NCI-H1105 (cell line): ENCODE results near the gene ATF7.
"Not testable (repeated sequence)": the region's sequence is repeated elsewhere in the genome, so short reads cannot be mapped to it uniquely, and the experiment has no call there.

ENCODE experiments used
- DNase-seq: peaks from one replicate; lab custom pipeline; 2025; lab: John Stamatoyannopoulos, UW

The ATF7 gene

DNA sequence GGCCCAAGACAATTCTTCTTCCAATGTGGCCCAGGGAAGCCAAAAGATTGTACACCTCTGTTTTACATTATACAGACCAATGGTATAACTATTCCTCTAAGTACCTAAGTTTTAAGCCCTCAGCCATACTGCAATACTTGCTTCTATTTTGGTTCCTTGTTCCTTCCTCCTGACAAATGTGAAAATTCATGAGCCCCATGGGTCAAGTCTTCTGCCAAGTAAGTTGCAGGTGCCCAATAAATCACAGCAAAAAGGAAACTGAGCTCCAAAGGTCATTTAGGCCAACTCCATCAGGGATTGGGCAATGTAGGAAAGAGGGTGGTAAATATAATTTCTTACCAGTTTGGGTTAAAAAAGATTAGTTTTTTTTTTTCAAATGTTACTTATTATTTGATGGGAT is 61.2 kb downstream of the ATF7 start:
- no peak for DNase-seq

DNA sequence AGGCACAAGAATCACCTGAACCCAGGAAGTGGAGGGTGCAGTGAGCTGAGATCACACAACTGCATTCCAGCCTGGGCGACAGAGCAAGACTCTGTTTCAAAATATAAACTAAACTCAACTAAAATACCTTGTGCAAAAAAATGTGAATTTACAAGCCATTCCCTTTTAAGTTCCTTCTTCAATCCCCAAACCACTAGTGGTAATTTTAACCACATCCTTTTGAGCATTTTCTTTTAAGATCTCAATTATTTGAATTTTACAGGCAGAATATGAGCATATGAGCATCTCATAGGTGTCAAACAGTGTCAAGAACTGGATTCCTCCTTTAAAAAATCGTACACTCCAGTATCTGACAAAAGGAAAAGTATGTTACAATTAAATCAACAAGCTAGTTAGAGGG is 61.9 kb downstream of the ATF7 start:
- no peak for DNase-seq

DNA sequence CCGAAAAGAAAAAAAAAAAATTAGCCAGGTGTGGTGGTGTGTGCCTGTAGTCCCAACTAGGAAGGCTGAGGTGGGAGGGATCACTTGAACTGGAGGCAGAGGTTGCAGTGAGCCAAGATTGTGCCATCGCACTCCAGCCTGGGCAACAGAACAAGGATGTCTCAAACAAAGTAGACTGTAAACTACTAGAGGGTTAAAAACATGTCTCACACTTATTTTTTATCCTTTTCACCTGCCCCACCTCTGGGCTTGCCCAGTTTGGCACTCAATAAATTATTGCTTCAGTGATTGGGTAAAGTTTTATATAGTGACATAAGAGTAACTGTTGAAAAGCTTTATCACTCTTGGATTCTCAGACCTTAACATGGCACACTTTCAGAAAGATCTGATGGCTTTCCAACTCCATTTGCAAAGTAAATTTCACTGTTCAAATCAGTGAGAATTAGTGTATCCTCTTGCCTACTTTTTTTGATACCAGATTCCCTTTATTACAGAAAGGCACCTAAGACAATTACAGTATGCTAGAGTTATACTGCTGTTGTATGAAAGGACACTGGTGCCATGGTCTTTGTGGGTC is 62.6 kb downstream of the ATF7 start:
- DNase-seq: no peak

DNA sequence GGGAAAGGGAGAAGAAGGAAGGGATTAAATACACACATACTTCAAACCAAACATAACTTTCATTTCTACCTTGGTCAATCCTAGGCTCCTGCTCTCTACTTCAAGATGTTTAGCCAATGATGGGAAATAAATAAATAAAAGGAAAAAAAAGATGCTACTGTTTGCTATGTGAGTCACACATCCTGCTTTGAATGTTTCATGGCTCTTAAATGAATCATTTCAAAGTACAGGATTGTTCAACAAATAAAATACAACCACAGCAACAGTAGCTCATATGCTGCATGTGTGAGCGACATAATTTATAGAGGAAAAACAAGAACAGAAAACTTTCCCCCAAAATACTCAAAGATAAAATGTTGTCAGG is 64.6 kb downstream of the ATF7 start:
- no peak for DNase-seq

DNA sequence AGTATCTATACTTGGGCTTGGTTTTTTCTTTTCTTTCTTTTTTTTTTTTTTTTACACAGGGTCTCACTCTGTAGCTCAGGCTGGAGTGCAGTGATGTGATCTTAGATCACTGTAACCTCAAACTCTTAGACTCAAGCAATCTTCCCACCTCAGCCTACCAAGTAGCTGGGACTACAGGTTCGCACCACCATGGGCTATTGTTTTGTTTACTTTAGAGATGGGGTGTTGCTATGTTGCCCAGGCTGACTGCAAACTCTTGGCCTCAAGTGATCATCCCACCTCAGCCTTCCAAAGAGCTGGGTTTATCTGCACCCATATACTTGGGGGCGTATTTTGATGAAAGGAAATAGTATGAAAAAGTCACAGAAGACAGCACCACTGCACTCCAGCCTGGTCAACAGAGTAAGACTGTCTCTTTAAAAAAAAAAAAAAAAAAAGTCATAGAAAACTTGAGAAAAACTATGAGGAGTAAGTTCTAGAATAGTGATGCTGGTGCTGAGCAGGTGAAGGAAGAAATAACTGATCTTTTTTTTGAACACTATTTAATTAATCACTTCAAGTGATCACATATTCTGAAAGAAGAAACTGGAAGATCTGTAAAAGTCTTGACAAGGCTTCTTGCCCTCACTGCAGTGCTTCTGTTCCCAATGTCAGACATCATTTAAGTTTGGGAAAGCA is 65.1 kb downstream of the ATF7 start:
- no peak for DNase-seq

DNA sequence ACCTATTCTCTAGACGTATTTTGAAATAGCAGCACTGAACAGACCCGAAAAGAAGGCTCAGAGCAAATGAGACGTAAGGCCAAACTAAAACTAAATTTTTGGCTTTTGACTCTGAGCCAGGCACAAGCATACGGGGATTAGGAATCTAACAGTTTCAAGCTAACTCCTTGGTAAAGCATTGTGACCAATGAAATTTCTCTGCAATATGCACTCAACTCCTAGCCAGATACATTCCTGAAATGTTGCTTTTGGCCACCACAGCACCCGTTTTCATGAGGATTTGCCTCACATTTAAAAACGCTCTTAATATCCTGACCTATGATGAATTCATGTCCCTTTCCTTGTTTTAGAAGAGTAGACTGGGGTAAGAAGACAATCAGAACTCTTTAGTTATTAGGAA is 65.8 kb downstream of the ATF7 start:
- no peak for DNase-seq

DNA sequence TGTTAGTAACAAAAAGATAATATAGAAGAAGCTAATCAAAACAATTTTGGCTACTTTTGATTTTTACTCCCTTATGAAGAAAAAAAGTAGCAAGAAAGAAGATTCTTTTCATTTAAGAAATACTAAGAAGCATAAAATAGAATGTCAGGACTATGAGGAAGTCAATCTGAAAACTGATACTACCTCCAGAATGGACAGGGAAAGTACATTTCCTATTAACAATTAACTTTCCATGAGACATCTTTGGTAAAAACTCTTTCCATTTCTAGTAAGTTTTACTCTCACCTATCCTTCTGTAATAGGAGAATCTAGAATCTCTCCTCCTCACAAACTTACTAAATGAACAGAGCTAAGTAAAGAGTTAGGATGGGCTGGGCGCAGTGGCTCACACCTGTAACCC is 67.6 kb downstream of the ATF7 start:
- no peak for DNase-seq

DNA sequence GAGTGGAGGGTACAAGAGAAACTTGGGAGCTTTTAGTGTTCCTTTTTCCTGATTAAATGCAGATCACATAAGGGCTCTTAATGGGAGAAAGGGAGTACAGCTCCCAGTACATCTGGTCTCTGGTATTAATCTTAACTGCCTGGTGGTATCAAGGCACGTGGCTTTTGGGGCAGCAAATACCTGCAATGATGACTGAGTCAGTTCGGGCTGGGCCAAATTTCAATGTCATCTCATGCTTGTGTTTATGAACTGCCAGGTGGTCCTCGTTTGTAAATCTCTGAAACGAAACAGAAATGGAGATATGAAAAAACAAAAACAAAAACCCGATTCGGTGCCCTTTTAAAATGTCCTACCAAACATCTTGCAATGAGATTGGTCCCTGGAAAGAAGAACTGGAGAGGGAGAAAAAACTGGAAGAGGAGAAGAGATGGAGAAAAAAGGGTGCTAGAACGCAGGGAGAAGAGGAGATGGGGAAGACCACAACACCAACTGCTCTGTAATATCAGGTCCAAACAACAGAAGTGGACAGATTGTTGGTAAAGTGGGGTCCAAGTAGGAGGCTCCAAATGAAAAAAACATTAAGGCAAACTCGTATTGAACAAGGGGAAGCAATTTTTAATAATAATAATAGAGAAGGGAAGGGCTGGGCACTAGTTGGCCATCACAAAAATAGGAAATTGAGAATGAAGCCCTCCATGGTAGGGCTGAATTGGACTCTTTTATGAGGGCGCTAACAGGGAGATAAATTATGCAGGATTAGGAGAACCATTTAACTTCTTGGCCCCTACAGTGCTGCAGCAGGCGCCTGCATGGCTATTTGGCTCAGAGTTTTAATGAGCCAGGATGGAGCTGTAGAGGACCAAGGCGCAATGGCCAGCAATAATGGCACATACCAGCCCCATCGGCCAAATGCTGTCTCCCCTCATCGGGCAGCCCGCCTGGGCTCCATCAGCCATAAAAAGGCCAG is 73.5 kb downstream of the ATF7 start:
- no peak for DNase-seq

DNA sequence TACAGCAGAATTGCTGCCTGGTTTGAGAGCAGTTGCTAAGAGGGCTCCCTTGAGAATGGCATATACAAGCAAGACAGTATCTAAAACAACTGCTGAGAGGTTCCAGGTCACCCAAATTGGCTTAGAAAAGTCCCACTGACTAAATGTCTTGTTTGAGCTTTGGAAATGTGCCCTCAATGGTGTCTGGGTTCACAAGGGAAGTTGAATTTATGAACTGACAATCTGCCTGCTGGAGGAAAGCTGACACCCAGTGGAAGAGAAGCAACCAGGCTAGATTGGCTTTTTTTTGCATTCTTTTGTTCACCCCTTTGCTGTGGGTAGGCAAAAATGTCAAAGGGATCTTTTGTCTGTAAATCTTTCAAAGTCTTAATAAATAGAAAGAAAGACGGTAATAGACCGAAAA is 74.3 kb downstream of the ATF7 start:
- no peak for DNase-seq

DNA sequence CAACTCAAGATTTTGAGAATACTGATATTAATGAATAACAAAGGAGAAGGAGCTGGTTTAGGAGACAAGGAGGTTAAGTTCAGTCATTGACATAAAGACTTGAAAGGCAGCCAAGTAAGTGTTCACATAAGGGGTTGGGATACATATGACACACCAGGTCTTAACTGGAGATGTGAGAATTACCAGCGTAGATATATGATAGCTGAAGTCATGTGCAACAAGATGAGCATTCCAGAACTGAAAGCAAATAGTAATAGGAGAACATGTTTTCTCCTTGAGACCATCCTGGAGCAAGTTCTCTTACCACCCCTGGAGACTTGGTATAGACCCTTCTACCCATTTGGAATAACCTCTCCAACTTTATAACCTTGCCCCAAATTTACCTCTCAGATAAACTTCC is 75.6 kb downstream of the ATF7 start:
- DNase-seq: no peak

DNA sequence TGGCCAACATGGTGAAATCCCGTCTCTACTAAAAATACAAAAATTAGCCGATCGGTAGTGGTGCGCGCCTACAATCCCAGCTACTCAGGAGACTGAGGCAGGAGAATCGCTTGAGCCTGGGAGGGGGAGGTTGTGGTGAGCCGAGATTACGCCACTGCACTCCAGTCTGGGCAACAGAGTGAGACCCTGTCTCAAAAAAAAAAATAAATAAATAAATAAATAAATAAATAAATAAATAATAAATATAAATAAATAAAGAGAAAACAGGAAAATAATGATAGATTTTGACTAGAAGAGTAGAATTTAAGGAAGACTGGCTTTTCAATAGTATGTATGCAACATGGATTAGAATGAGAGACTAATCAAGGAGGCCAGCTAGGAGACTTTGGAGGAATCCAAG is 76.1 kb downstream of the ATF7 start:
- not testable (repeated sequence) for DNase-seq

DNA sequence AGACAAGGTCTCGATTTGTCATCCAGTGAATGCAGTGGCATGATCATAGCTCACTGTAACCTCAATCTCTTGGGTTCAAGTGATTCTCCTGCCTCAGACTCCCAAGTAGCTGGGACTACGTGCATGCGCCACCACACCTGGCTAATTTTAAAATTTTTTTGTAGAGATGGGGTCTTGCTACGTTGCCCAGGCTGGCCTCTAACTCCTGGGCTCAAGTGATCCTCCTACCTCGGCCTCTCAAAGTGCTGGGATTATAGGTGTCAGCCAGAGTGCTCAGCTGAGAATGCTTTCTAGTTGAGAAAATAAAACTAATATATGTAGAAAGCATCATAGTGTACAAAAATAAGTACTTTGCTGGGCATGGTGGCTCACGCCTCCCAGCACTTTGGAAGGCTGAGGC is 77.8 kb downstream of the ATF7 start:
- not testable (repeated sequence) for DNase-seq

DNA sequence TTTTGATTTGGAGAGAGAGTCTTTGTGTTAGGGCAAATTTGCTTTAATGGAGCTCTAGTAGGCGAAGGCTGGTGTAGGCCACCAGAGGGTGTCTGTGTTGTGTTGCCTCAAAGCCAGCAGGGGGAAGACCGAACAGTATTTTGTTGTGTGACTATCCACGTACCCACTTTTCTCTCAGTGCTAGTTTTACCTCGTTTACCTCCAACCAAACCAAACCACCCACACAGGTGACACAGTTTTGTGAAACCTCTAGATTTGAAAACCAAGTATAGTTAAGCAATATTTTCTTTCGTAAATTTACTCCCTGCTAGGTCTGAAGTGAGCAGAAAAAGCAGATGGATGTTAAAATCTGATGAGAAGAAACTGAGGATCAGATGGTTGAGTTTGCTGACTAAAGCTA is 82.6 kb downstream of the ATF7 start:
- no peak for DNase-seq

DNA sequence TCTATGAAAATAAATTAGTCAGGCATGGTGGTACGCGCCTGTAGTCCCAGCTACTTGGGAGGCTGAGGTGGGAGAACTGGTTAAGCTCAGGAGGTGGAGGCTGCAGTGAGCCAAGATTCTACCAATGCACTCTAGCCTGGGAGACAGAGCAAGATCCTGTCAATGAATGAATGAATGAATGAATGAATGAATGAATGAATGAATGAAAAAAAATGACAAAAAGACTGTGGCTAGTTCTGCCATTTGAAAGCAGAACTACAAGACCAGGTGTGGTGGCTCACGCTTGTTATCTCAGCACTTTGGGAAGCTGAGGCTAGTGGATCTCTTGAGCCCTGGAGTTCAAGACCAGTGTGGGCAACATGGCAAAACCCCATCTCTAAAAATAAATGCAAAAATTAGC is 86.7 kb downstream of the ATF7 start:
- no peak for DNase-seq

DNA sequence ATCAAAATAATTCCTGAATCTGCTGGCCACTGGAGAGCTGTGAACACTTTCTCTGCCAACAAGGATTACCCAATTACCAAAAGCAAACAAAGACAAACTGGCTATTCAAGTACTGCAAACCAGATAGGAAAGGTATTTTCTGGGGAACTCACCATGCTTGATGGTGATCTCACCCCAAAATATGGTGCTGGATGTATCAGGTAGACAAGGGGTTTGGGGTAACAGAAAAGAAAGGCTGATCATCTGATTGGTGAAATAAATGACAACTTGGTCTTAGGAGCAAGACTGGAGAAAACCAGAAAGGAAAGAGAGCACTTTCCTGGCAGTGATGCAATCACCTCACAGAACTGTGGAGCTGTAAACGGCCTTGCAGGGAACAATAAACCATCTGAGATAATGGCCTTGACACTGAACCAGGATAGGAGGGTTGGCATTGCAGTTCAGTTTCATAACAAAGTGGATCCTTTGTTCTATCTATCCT is 87.9 kb downstream of the ATF7 start:
- peak; percentile 19 for DNase-seq

DNA sequence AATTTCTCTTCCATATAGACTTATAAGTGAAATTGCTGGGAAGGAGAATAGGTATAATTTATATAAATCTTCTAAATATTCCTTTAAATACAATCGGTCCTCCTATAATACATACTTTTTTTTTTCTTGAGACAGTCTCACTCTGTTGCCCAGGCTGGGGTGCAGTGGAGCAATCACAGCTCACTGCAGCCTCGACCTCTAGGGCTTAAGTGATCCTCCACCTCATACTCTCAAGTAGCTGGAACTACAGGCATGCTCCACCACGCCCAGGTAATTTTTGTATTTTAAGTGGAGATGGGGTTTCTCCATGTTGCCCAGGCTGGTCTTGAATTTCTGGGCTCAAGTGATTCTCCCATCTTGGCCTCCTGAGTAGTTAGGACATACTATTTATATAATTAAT is 89.2 kb downstream of the ATF7 start:
- DNase-seq: no peak

DNA sequence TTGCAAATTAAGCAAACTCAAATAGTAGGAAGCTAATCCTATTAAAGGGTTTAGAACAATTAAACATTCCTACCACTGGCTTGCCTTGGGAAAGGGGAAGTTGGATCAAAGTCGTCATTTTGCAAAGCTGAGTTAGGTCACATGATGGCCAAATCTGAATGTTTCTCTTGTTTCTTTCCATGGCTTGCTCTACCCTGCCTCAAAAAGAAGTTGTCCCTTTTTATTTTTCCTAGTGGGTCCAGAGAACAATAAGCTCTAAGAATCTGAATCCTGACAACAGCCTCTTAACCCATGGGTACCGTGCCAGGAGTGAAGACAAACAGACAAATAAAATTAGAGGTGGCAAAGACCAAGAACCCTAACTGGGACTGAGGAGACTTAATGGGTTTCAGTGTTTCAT is 92.7 kb downstream of the ATF7 start:
- DNase-seq: no peak

DNA sequence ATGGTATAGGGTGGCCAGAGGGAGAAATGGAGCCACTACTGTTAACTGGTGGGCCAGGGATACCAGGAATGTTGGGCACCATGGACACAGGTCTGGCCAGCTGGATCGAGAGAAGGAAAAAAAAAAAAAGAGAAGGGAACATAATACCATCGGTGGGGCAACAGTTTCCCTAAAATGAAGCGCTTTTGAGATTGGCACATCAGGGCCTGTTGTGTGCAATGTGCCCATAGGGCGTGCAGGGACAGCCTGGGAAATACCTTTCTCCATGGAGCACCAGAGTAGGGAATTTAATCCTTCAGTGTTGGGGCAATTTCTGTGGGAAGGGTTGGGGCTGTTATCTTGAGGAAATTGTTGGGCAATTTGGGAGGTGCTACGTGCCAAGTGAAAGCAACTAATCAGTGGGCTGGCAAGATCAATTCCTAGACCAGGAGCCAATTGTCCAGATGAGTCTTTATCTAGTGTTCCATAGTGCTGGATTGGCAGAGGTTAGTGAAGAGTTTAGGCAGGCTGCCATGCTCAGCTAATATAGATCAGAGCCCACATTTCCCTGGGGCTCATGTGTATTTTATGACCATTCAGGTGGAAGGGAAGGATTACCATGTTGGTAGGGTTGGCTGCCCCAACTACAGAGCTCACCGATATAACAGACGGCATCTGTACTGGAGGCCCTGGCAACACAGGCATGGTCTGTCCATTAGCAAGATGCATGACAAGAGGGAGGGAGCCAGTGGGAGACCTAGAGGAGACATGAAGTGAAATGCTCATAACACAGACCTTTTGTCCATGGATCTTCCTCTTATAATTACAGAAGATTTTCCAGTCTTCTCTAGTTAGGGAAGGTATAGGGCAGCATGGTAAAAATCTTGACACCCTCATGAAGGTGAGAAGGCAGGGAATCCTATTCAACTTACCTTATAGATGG is 93.4 kb downstream of the ATF7 start:
- no peak for DNase-seq

DNA sequence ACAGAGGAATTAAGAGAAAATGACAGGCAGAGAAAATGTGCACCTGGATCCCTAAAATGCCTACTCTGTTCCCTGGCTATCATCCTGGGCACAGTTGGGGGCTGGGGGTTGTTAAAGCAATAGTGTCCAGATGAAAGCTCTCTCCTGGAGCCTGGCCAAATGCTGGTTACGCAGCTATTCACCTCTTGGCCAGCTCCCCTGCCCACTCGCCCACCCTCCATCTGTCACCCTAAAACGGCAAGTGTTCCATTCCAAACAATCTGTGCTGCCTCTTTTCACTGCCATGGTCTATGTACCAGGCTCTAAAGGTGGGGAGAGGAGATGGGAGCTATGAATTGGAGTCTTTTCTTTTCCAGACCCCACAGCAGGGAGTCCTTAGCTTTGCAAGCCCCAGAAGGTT is 94.2 kb downstream of the ATF7 start:
- DNase-seq: no peak

DNA sequence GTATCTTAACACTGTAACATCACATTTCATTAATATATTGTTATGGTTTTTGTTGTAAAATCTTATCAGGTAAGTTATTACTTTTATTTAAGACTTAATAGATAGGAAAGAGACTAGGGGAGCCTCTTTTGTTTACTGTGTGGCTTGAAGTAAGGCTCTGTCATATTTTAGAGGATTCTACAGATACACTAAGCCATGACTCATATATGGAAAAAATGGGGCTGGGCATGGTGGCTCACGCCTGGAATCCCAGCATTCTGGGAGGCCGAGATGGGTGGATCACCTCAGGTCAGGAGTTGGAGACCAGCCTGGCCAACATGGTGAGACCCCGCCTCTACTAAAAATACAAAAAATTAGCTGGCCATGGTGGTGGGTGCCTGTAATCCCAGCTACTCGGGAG is 95.3 kb downstream of the ATF7 start:
- no peak for DNase-seq

DNA sequence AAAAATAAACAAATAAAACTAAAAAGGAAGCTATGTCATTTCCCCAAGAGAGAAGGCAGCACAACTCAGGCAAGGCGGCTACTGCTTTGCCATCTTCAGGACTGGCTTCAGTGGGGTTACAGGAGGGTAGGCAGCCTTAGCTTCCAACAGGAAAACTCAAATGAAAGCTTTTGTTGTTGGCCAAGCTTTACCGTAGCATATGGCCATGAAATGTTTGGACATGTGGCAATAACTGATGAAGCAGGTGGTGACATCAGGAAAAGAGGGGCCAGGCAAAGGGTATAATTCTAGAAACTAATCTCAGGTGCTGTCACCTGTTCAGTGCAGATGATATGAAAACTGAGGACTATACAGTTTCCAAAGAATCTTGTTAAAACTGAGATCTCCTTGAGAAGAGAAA is 96.1 kb downstream of the ATF7 start:
- DNase-seq: no peak

DNA sequence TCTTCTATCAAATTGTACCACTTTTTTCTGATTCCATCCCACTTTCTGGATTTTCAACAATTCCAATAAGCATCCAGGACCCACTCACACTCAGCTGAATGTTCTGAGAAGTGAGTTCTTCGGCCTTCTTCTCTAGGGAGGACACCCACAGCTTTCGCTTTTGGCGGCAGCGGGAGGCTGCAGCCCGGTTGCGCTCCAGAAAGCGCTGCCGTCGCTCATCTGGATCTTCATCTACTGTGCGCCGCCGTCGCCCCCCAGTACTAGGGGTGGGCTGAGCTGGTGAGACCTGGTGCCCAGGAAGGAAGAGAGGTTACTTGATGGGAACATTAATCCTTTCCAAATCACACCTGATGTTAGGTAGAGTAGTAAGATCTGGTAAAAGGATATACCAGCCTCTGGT is 101.7 kb downstream of the ATF7 start:
- DNase-seq: no peak
